Measurements from ENCODE around the gene PIWIL1.

PIWIL1 gene

DNA sequence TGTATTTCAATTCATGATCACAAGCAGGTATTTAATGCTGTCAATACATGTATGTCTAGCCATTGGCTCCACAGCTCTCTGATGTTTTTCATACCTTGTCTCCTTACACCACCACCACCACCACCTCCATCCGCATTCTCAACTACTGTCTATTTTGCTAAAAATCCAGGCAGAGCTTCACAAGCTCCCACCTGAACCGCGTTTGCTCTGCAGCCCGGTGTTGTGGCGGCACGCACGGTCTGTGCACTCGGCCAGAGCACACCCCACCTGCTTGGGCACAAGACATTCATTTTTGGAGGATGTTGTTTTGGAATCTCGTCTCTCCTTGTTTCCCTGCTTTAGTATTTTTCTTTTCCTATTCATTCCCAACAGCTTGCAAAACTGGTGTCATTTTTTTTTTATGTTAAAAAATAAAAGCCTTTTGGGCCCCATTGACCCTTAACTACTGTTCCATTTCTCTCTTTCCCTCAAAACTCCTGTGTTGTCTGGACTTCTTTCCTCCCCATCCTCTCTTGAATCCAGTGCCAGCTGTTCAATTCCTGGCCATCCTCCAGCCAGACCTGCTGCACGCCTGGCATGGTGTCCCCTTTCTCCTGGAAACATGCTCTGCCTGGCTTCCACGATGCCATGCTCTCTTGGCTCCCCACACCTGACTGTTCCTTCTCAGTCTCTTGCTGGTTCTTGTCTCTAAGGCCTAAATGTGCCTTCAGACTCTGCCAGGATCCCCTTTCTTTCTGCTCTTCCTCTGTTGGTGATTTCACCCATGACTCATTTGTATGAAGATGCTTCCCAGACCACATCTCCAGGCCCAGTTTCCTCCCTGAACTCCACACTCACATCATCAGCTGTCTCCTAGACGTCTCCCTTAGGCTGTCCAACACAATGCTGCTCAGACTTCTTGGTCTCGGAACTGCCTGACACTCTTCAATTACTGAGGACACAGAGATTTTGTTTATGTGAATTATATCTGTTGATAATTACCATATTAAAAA lies 37.9 kb downstream of the PIWIL1 start:
- no peak for DNase-seq

DNA sequence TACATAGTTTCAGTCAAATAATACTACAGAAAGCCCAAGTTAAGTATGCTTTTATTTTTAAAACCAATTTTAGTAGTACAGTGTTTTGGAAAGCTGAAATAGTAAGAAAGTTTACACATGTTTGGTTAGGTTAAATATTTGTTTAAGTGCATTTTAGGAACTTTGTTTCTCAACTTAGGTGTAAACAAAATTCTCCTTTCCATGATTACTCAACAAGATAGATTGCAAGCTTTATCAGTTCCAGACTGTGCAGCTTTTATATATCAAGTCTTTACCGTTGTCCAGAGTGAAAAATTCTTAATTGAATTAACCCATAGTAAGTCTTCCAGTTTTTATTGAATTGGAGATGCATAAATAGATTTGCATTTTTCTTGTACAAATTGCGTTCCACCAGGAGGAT lies 45.1 kb downstream of the PIWIL1 start:
- no peak for DNase-seq

DNA sequence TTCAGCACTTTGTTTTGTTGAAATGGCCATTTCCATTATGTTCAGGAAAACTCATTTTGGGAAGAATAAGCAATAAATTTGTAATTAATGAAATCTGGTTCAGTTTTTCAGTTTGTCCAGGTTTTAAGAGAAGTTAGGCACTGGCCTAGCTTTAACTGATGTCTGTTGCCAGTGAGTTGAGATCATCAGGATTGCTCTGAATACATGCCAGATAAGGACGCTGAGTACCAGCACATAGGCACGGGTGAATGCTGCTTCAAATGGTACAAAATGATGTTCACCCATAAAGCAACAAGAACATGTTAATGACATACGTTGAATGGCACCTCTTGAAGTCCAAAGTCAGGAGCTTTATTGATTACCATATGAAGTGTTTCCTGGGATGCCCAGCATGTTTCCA lies 46.5 kb downstream of the PIWIL1 start:
- DNase-seq: no peak

DNA sequence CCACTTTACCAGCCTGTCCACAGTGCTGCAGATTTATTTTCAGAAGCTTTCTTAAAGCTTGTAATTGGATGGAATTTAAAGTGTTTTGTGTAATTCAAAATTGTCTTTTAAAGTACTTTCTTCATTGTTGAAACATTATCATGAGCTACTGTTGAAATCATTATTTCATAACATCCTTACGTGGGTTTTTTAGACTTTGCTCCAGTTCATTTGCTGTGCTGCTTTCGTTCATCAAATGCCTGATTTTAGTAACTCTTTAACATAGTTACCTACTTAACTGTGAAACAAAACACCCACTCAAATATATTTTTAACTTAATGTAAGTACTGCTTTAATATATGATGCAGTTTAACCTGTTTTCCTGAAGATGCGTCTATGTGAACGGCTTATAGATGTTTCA lies 47.5 kb downstream of the PIWIL1 start:
- DNase-seq: no peak

DNA sequence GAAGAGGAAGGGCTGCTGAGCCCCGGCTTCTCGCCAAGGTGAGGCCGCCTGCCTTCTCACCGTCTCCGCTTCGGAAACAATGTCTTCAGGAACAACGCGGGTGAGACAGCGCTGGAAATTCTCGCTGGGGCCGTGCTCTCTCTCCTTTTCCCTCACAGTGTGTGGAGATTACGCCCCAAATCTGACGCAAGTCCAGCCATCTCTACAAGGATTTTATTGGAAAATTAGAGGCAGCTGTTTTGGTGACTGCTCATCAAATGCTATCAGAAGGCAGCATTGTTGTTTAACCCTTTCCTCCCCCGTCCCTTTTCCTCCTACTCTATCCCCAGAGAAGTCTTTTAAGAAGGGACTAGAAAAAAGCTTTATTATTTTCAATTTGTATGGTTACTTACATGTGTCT lies 53.5 kb downstream of the PIWIL1 start:
- no peak for DNase-seq

DNA sequence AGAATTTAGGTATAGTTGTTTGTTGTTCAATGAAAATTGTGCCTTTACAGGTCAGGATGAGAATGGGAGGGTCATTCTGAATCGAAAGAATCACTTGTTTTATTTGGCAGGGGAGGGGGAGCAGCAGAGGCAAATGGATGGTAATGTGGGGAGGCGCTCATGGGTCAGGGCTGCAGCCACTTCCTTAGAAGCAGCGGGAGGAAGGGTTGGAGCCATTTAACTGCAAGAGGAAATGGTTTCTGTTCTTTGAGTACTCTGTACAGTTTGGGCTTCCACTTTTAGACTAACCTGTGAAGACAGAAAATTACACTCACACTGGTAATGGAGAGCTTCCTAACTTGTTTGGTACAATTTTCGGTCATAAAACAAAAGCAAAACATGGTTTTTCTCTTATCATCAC lies 57.2 kb downstream of the PIWIL1 start:
- DNase-seq: no peak

DNA sequence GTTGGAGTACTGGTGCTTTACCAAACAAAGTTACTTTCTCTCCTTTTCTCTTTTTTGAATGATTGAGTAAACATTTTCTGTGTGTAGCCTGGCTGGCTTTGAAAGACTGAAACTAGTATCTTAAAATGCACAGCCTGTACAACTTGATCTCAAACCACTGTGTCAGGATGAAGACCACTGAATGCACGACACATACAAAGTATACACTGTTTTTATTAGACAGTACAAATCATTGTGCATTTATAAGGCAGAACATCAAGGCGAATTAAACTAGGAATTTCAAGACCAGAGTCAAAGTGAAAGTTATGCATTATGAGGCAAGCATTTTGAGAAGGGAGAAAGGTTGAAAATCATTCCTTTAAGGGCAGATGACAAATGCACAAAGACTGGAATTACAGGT lies 59.0 kb downstream of the PIWIL1 start:
- no peak for DNase-seq

DNA sequence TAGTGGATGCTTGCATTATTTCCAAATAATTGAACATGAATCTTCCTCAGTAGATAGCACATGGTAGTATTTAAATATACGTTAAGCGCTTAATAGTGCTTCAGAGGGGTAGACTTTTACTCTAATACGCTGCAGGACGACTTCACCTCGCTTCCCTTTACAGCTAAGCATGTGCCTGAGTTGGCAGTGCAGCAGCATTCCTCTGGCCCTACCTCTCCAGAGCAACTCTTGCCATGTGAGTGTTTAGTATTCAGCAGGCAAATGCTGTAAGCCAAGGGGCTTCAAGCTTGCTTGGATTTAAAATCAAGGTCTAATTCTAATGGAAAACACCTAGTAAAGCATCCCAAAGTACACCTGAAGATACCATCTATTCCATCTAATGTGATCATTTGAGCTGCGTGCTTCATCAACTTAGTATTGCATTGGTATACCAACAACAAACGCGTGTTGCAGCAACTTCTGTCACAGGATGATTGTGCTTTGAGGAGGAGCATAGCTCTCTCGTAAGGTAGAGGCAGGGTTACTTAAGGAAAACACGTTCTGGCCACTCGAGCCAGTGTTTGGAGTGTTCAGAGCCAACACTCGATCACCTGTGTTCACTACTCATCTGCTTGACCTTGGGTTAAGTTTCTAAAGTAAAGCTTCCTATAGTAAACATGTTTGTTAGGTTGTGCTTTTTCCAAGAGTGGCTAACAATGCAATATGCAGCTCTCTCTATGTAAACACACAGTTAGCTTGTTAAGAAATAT lies 60.6 kb downstream of the PIWIL1 start:
- DNase-seq: no peak

DNA sequence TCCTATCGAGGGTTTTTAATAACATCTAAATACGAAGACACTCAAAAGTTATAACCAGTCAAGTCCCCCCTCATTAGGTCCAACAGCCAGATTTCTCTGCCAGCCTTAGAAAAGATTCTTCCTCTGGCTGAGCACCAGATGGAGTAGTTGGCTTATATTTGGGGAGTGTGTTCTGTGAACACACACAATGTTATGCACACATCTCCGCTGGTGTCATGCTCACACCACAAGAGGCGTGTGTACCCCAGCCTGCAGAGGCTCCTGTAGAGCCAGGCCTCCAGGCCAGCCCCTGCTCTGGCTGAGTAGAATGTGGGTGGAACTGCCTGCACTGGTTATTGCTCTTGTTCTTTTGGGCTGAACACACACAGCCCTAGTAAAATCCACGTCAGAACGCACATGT lies 64.0 kb downstream of the PIWIL1 start:
- DNase-seq: peak; percentile 26

DNA sequence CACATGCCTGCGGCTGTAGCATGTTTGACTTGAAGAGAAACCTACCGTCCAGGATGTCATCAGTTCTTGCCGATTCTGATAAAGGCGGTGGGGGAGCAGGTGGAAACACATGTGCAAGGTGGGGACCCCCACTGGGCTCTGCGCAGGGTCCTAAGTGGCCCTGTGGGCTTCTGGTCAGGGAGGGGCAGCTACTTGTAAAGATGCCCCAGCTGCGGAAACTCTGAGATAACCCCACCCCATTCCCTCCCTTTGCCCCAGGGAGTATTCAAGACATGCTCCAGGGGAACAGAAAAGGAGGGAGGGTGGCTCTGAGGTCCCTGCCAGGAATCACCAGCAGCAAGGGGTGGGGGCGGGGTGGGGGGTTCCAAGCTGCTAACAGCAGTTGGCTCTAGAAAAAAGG lies 67.6 kb downstream of the PIWIL1 start:
- no peak for DNase-seq

DNA sequence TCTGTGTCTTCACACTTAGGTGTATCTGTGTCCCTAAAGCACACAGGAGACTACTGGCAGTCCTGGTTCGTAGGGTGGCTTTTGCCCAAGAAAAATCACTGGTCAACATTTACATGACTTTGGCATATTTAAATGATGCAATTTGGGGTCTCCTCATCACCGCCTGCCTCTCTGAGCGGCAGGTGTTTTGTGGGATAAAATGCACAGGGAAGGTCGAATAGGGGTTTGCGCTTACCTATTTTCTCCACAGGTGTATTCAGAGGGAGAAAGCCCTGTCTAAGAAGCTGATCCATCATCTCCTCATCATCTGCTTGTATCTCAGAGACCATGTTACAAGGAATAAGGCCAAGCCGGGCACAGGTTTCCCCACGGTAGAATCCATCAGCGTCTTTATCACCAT lies 74.7 kb downstream of the PIWIL1 start:
- DNase-seq: no peak

DNA sequence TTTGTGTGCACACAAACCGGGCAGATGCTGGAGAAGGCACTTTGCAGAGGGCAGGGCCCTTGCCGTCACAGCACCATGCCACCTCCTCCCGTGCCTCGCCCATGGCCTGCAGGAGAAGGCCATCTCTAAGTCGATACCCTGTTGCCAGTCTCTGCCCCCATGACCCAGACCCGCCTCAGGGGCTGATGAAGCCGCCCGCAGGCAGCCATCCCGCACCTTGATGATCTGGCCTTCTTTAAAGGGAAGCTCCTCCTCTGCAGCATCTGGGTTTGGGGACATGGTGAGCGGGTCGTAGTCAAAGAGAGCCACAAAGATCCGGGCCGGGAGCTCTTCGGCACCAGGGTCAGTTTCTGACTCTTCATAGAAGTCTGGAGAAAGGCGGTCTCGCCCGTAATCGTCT lies 76.2 kb downstream of the PIWIL1 start:
- DNase-seq: no peak

DNA sequence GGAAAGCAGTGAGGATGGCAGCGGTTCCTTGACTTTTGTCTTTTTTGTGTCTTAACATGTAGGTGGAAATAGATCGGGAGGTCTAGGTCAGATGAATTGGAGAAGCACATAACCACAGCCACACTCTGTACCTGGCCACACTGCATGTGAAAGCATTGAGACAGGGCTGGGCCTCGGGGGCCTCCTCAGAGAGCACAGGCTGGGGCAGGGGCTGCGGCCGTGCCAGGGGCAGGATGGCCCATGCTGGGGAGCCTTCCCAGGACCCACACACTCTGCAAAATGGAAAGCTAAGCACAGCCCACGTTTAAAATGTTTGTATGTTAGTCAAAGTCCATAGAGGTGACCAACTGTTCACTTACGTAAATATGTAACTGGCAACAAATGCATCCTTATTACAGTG lies 76.7 kb downstream of the PIWIL1 start:
- DNase-seq: no peak

DNA sequence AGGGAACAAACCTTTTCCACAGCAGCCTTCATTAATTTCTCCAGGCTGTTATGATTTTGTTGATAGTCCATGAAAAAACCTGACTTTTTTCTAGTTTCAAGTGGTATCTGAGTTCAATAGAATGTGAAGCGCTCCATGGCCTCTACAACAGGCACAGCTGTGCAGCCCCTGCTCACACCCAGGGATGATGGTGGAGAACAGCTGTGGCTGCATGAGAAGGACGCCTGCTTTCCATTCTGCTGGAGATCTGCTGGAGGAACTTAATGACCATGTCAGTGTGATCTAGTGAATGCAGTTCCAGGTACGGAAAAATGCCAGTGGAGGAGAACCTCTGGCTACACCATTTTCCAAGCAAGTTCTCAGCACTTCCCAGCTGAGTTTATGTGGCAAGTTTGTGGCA lies 80.6 kb downstream of the PIWIL1 start:
- no peak for DNase-seq

DNA sequence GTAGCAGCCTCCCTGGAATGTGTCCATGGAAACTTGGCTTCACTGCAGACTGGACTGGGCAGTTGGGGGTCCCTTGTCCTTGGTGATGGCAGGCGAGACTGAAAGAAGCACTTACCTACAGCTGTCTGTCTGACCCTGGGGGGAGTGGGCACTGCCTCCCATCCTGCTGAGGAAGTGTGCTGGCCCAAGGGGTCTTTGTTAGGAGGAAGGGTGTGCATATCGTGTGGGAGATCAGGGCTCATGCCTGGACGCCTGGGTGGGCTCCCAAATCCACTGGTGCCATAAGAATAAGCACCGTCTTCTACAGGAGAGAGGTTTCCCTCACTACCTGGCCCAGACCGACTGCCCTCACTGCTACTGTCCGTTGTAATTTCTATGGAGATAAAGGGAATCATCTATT lies 81.4 kb downstream of the PIWIL1 start:
- DNase-seq: no peak

DNA sequence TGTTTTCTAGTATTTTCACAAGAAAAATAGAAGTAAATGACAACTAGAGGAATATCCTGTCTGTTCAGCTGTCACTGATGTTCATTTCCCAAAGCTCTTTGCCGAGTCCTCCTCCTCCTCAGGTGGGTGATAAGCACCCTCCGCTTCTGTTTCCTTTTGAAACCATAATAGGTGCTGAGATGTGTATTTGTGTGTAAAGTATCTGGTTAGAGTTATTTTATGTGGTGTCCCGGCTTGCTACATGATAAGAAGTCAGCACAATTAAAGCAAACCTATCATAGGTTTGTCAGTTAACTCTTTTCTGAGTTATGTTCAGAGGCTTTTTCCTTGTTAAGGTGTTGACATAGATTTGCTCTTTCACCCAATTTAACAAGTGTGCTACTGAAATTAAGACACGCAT lies 82.4 kb downstream of the PIWIL1 start:
- no peak for DNase-seq

DNA sequence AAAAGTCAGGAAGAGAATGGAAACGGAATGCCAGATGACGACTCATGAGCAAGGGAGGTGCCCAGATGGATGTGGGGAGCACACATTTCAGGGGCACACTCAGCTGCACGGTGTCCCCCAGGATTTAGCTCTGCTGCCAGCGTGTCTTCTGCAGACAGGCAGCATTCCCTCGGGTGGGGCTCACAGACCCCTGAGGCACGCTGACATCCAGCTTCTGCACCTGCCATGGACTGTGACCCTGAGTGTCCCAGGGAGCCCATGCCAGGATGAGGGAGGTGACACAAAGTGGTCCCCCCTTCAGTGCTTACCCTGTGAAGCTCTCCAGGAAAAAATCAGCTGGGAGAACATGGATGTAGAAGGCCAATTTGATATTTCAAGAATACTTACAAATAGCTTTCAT lies 84.2 kb downstream of the PIWIL1 start:
- DNase-seq: no peak
